BJ (cell line): ENCODE measurements around the gene LRTM2. TPM values are rescaled to one million over a fixed set of nuclear protein-coding genes. Genes with fewer than 3 reads are reported as not detected.
A peak's percentile ranks its signal among the peaks of the same experiment; 100 is the strongest.

ENCODE experiments used
- CTCF ChIA-PET: fragments of 350-600 bp; formaldehyde crosslinking; extraction: SDS; loops from one replicate; lab custom pipeline; 2021; ENCODE audit warnings: antibody characterized with exemption, inconsistent platforms; lab: Yijun Ruan, JAX
- POLR2A ChIA-PET: fragments of 300-600 bp; sonication (Branson Sonifier 250); formaldehyde crosslinking; extraction: SDS; loops from one replicate; lab custom pipeline; 2021; ENCODE audit warnings: antibody characterized with exemption; lab: Charles Lee
- DNase-seq: peaks from one replicate; pipeline ENCODE4 v3.0.0-alpha.2; 2011; ENCODE audit warnings: low read depth
- H3K27me3 ChIP-seq: 2 replicates; pipeline ENCODE4 v1.6.0; 2011; ENCODE audit warnings: low read length; ENCODE audit not compliant: control insufficient read depth, insufficient read depth
- H3K36me3 ChIP-seq: 2 replicates; pipeline ENCODE4 v1.5.1; 2011; ENCODE audit warnings: low read length; ENCODE audit not compliant: control insufficient read depth, insufficient read depth
- H3K4me3 ChIP-seq: 2 replicates; pipeline ENCODE4 v1.5.1; 2011; ENCODE audit warnings: low read depth, mild to moderate bottlenecking, control low read depth, low read length
- CTCF ChIP-seq: IDR thresholded peaks from 2 replicates; pipeline ENCODE4 v1.5.1; 2011; ENCODE audit warnings: low read depth, mild to moderate bottlenecking, control low read depth, inconsistent platforms, low read length, moderate library complexity; ENCODE audit not compliant: insufficient read depth
- polyA plus RNA-seq: library from polyadenylated mRNA; depleted of rRNA; stranded (reverse); fragments of >200 nt; gene quantifications from 2 replicates; pipeline ENCODE4 v1.2.3, GENCODE V29; 2011

LRTM2 gene
- polyA plus RNA-seq, 1 experiment, result not detected

- Histone ChIP-seq H3K36me3 (no peaks in the 10 kb centered on the region), H3K27me3 (no peaks in the 10 kb centered on the region), H3K4me3 (no peak overlapping the region)
- CTCF ChIA-PET, result interaction anchor here (0.9 to 7.0 kb wide), 11 partner anchors 10 to 786 kb away, joined by 3 to 78 read pairs (median 5); no protein-coding TSS in a partner anchor
- DNase-seq, result no peak
- POLR2A ChIA-PET, result no interaction called here
- no peak for TF ChIP-seq CTCF
Measured at GRCh38 chr12:1794440-1795090, 25.8 kb upstream of the LRTM2 start.

DNA sequence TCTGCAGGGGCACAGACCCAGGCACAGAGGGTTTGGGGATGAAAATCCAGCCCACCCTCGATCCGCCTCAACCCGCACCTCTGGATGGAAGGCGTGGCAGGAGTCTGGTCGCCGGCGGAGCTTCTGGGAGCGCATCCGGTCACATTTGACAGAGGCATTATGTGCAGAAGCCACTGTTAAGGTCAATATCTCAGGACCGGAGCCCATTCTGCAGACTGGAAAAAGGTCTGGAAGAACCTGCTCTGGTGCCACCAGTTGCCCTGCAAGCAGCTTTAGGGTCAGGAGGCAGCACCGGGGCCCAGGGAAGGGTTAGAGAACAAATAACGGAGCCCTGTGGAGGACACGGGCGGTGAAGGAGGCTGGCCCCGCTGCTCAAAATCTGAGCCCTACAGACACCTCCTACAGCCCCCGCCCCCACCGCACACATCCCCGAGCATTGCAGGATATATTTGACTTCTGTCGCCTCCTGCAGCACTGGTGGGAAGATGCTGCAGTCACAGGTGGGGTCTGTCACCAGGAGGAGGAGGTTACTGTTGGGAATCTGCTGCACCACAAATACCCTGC, 25.1 kb upstream of the LRTM2 start:
- H3K36me3 ChIP-seq, result no peaks in the 10 kb centered on the region
- no peaks in the 10 kb centered on the region for H3K27me3 ChIP-seq
- ChIA-PET CTCF (interaction anchor here (0.6 to 7.0 kb wide), 19 partner anchors 8 to 785 kb away, joined by 3 to 78 read pairs (median 5); partner anchors contain the start of gene WNT5B), POLR2A (no interaction called here)
- no peak for TF ChIP-seq CTCF
- no peak for DNase-seq
- no peak overlapping the region for H3K4me3 ChIP-seq

DNA sequence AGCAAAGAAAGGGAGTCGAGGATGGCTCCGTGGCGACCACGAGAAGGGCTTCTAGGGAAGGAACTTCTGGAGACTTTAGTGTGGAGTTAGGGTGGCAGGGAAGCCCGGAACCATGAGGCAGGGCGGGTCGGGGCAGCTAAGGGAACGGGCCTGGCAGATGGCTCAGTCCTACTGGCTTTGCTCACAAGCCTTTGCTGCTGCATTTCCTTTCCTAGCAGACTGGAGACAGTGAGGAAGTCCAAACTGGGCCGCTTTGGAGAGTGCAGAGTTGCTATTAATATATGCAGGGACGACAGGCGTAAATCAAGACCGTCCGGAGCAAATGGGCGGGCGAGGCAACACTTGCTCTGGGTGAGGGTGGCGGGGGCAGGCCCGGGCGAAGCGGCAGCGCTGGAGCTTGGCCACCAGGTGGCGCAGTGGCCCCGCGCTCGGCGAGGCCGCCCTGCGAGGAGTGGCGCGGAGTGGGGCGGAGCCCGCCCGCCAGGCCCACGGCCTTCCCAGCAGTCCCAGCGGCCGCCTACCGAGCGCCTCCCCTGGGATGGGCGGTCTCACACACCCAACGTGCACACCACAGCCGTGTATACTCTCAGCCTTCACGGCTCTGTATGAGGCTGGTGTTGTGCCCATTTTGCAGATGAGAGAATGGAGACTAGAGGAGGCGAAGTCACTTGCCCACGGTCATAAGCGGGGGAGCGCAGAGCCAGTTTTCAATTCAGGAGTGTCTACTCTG, 24.4 kb upstream of the LRTM2 start:
- H3K27me3 ChIP-seq, result no peaks in the 10 kb centered on the region
- ChIA-PET CTCF (interaction anchor here (0.6 to 7.0 kb wide), 21 partner anchors 9 to 785 kb away, joined by 3 to 78 read pairs (median 4); partner anchors contain the start of gene WNT5B), POLR2A (no interaction called here)
- peak; percentile 72 for TF ChIP-seq CTCF
- H3K4me3 ChIP-seq, result peak overlapping the region; percentile 48
- peak; percentile 29 for DNase-seq
- no peaks in the 10 kb centered on the region for H3K36me3 ChIP-seq

DNA sequence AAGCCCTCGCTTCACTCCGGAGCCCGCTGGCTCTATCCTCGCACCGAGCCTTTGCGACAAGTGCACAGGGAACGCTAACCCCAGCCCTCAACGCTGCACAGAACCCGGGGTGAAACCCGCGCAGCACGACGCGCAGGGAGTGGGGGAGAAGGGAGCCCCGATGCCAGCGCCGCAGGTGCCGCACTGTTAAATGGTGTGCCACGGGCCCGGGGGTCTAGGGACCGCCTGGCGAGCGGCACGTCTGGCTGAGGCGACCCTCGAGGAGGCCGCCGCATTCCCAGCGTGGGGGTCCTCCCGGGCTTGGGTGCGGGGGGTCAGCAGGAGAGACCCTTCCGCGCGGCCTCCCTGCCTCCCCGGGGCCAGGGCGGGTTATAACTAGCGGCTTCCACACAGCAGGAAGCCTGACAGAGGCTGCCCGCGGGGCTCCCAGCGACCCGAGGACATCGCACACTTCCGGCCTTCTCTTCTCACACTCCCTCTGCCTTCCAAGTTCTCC, 23.8 kb upstream of the LRTM2 start:
- DNase-seq, result no peak
- TF ChIP-seq CTCF, result no peak
- ChIA-PET CTCF (interaction anchor here (0.6 to 7.0 kb wide), 11 partner anchors 9 to 246 kb away, joined by 3 to 78 read pairs (median 7); no protein-coding TSS in a partner anchor), POLR2A (no interaction called here)
- Histone ChIP-seq H3K36me3 (no peaks in the 10 kb centered on the region), H3K27me3 (no peaks in the 10 kb centered on the region), H3K4me3 (peak overlapping the region; percentile 48)
